Posterior cingulate gyrus (tissue), 11 donors: Measurements from ENCODE around the gene SRSF7.
"Not testable (repeated sequence)": the region's sequence is repeated elsewhere in the genome, so short reads cannot be mapped to it uniquely, and the experiment has no call there.

Source experiments
- DNase-seq, 10 donors: peaks; one replicate each; pipeline versions ENCODE4 v3.0.0 to v3.0.0-alpha.2; 2020 to 2021; ENCODE audit warnings: mixed read lengths in 3 of 10
- intact Hi-C: fragments of 100-400 bp; cut with DNase I; formaldehyde crosslinking; loops from one replicate; pipeline ENCODE4 v1.15.1; 2023

The SRSF7 gene

DNA sequence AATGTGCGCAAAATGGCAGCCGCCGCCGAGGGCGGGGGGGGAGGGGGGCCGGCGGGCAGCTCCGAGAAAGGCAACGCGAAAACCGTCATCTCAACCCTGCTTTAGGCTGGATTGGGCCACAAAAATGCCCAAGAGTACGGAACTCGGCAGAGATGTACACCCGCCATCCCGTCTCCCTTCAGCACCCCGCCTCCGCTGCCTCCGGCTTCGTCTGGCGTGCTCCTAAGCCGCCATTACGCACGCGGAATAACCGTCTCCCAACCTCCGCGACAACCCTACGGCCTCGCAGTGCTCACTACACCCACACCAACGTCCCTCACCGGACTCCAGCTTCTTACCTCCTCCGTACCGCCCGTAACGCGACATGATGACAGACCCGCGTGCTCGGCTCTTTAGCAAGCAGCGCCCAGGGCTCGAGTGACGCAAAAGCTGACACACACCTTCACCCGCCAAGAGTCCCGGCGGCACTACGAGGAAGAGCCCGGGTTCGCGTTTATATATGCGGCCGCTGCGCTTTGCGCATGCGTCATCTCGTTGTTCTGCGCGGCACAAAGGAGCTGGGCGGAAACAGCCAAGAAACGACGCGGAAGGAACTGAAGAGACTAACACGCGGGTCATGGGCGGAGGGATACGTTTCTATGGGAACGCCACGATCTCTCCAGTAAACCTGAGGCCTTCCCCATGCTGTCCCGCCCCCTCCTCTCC is at the start of gene SRSF7:
Gene SRSF7, minus strand, starts transcription at position 471 of the 705 bp plus-strand sequence. Its CDS starts 105 bp downstream, at position 366.
- intact Hi-C loops, result loop anchor here (1.0 to 2.0 kb wide), 2 partner anchors 27 to 148 kb away; partner anchors contain the start of genes GEMIN6 and HNRNPLL
- DNase-seq, result peak; percentile 92 to 99 (median 96)

DNA sequence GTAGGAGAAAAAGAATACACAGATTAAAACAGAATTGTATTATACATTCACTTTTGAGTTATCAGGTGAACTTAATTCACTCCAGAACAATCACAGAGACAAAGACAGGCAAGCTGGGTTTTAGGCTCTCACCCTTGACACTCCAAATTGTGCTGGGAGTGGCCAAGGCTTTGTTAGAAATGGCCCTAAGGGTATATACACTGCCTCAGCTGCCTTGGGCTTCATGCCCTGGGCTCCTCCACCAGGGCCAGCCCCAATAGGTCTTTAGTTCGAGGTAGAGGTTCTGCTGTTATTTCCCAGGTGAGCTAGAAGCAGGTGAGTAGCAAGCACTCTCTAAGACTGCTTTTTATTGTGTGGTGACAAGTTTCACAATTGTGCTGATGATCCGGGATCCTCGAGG is 46.8 kb upstream of the SRSF7 start:
- intact Hi-C loops, result no loop called here
- DNase-seq, result no peak

DNA sequence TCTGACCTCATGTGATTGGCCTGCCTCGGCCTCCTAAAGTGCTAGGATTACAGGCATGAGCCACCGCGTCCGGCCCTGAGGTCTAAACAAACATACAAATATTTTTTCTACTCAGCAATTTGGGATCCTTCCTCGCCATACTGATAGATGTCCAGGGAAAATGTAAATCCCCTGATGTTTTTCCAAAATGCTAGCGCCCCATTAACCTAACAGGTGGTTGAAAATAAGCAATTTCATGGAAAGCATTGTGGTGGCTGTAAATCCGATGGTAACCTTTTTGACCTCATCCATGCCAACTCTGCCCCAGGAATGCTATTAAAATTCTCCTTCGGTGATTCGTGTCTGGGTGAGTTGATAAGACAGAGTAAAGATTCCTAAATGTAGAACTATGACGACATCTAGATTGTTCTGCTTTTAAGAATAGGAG is 46.1 kb upstream of the SRSF7 start:
- no peak for DNase-seq
- intact Hi-C loops, result no loop called here

DNA sequence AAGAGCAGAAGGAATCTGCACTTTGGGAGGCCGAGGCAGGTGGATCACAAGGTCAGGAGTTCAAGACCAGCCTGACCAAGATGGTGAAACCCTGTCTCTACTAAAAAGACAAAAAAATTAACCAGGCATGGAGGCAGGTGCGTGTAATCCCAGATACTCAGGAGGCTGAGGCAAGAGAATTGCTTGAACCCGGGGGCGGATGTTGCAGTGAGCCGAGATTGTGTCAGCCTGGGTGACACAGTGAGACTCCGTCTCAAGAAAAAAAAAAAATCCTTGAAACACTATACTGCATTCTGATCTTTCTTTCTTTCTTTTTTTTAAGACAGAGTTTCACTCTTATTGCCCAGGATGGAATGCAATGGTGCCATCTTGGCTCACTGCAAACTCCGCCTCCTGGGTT is 43.9 kb upstream of the SRSF7 start:
- DNase-seq, intact Hi-C loops: not testable (repeated sequence)

DNA sequence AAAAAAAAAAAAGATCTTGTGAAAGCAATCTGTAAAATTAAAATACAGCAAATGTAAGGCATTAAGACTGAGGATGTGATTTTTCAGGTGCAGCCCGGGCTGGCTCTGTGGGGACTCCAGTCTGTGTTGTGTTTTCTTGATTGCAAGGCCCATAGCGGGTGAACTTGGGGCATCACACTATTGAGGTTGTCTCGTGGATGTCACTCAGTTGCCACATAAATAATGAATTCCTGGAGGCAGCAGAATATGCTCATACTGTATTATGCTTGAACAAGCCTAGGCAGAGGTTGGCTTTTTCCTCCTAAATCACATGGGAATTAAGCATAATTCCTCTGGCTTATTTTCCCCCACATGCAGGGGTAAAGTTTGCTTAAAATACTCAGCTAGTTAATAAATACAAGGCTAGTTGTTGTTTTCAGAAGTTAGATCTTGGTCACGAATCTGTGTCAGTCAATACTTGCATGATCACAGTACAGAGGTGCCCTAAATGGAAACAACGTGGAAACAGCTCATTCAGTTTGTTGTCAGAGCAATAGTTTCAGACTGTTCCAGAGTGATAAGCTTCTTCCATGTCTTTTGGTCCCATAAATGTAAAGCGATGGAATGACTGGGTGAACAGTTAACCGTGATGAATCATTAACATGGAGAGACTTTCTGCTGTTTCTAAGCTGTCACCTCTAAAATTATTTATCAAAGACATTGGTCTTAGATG is 43.2 kb upstream of the SRSF7 start:
- intact Hi-C loops, result no loop called here
- DNase-seq, result no peak

DNA sequence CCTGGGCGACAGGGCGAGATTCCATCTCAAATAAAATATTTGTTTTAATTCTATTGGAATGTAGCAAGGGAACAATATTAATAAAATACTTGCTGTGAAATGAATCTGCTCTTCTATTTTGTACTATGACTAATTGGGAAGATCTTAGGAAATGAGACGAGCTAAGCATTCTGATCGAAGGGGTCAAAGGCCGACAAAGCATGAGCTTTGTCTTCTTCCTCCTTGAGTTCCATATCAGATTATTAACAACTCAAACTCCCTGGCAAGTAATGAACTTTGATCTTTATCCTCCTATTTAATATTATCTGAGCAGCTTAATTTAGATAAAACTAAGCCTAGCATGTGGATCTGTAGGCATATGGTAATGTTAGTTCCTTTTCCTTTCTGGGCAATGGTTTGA is 42.4 kb upstream of the SRSF7 start:
- intact Hi-C loops, result no loop called here
- DNase-seq, result no peak

DNA sequence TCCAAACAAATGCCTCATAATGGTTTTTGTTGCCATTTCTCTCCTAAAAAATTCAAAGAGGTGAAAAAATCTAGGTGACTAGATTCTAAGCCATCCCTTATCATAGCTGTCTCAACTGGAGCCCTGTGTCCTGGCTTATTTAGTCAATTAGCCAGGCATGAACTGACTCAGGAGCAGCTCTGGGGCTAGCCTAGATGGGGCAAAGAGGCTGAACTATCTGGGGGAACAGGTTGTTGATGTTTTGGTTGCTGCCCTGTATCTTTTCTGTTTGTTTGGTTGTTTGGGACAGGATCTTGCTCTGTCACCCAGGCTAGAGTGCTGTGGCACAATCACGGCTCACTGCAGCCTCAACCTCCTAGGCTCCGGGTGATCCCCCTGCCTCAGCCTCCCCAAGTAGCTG is 41.6 kb upstream of the SRSF7 start:
- DNase-seq, result no peak
- intact Hi-C loops, result no loop called here

DNA sequence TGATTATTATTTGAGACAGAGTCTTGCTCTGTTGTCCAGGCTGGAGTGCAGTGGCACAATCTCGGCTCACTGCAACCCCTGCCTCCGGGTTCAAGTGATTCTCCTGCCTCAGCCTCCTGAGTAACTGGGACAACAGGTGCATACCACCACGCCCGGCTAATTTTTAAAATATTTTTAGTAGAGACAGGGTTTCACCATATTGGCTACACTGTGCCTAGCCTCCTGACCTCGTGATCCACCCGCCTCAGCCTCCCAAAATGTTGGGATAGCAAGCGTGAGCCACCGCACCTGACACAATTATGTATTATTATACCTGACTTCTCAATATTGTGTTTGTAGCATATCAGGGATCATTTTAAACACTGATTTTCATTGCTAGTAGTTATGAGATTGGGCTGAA is 41.2 kb upstream of the SRSF7 start:
- DNase-seq, intact Hi-C loops: not testable (repeated sequence)

DNA sequence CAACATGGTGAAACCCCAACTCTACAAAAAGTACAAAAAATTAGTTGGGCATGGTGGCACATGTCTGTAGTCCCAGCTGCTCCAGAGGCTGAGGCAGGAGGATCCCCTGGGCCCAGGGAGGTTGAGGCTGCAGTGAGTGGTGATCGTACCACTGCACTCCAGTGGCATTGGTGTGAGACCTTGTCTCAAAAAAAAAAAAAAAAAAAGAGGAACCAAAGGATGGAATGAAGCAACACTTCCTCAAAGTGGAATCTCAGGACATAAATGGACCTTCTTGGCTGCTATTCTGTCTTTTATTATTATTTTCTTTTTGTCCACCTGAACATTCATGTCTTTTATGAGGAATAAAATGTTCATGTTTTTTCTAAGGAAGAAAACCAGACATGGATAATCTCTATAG is 40.6 kb upstream of the SRSF7 start:
- intact Hi-C loops, result no loop called here
- no peak for DNase-seq

DNA sequence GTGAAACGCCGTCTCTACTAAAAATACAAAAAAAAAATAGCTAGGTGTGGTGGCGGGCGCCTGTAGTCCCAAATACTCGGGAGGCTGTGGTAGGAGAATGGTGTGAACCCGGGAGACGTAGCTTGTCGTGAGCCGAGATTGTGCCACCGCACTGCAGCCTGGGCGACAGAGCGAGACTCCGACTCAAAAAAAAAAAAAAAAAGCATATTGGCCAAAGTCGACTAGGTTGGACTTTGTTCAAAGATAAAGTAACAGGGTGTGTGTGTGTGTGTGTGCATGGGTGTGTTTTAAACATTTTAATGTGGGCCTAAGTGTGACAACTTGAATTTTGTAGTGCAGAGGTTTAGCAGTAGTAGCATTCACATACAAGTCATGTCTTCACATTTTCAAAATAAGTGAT is 38.5 kb upstream of the SRSF7 start:
- DNase-seq, result no peak

DNA sequence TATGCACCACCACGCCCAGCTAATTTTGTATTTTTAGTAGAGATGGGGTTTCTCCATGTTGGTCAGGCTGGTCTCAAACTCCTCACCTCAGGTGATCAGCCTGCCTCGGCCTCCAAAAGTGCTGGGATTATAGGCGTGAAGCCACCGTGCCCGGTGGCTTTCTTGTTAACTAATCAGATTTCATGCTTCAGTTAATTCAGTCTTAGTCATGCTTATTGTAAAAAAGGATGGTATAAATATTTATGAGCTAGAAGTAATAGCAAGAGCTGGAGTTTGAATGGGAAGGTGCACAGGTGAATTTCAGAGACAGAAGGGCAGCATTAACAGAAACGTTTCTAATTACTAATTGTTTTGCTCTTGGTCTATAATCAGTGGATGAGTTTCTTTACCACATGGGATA is 37.1 kb upstream of the SRSF7 start:
- intact Hi-C loops, result no loop called here
- no peak for DNase-seq

More for the DNA sequence above, 38.5 kb upstream of the SRSF7 start:
- intact Hi-C loops, result no loop called here

DNA sequence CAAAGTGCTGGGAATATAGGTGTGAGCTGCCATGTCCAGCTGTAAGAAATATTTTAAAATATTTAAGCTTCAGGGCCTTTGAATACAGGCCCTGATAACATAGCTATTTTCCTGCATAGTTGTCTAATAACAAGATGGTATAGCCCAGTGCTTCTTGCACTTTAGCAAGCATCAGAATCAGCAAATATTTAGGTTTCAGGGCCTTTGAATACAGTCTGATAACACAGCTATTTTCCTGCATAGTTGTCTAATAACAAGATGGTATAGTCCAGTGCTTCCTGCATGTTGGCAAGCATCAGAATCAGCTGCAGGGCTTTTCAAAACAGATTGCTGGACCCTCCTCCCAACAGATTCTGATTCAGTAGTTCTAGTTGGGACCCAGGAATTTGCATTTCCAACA is 32.4 kb upstream of the SRSF7 start:
- intact Hi-C loops, result no loop called here
- no peak for DNase-seq

DNA sequence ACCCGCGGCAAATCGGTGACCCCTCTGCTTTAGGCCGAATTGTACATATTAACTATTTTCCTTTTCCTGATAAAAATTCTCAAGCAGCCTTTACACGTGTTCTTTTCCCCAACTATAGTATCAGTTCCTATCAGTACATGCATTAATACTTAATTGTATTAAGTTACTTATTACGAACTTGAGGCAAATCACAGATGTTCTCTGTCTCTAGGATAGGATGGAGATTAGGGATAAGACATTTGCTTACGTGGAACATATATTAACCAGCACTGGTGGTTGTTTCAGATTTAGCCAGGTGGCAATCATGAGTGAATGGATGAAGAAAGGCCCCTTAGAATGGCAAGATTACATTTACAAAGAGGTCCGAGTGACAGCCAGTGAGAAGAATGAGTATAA is 27.5 kb upstream of the SRSF7 start:
- no peak for DNase-seq
- intact Hi-C loops, result loop anchor here (1.0 kb wide), 1 partner anchor 27 kb away; the partner anchor contains the start of gene SRSF7

DNA sequence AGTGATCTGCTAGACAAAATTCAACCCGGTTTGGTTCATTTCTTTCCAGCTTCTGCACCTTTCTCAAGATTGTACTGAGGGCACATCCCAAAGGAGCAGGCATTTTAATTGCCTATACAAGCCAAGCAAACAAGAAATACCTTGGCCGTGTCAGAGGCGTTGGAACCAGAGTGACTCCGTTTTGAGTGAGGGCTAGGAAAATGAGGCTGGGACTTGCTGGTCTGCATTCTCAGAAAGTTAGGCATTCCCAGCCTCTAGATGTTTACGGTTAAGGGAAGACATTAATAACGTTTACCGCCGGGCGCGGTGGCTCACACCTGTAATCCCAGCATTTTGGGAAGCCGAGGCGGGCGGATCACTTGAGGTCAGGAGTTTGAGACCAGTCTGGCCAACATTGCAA is 25.4 kb upstream of the SRSF7 start:
- intact Hi-C loops, result no loop called here
- no peak for DNase-seq

DNA sequence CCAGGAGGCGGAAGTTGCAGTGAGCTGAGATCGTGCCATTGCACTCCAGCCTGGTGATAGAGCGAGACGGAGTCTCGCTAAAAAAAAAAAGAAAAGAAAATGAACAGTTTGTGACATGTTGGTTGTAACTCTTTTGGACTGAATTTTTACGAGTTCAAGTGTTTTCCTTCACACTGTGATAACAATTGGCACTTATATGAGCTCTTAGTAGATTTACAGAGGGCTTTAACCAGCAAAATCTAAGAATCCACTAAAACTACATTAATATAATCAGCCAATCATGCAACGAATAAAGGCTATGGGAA is 24.7 kb upstream of the SRSF7 start:
- DNase-seq, result no peak
- intact Hi-C loops, result no loop called here

DNA sequence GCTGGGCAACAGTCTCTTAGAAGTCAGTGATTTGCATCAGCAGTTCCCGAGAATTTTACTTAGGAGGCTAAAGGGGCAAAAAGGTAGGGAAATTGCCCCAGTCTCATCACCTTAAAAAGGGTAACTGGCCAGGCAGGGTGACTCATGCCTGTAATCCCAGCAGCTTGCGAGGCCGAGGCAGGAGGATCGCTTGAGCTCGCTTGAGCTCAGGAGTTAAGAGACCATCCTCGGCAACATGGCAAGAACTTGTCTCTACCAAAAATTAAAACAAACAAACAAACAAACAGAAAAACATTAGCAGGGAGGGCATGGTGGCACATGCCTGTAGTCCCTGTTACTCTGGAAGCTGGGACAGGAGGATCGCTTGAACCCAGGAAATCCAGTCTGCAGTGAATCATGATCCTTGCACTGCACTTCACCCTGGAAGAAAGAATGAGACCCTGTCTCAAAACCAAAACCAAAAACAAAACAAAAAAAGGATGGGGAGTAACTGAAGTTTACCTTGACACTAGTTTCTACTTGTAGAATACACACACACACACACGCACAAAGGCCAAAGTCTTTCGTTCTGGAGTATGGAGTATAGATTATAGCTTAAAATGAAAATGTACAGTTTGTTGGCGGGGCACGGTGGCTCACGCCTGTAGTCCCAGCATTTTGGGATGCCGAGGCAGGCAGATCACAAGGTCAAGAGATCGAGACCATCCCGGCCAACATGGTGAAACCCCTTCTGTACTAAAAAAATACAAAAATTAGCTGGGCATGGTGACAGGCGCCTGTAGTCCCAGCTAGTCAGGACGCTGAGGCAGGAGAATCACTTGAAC is 24.1 kb upstream of the SRSF7 start:
- intact Hi-C loops, result no loop called here
- no peak for DNase-seq

DNA sequence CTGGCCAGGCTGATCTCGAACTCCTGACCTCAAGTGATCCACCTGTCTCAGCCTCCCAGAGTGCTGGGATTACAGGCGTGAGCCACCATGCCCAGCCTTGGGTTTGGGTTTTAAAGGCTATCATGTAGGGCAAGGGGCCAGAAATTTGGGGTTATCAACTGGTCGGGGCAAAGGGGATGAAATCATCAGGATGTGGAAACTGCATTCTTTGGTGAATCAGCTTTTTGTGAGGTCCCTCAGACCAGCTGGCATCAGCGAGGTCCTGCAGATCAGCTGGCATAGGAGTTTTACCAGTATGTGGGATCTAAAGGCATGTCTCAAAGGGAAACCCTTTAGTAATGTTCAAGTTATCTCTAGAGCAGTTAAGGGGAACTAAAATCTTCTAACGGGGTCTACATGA is 20.5 kb upstream of the SRSF7 start:
- DNase-seq, result no peak
- intact Hi-C loops, result no loop called here

DNA sequence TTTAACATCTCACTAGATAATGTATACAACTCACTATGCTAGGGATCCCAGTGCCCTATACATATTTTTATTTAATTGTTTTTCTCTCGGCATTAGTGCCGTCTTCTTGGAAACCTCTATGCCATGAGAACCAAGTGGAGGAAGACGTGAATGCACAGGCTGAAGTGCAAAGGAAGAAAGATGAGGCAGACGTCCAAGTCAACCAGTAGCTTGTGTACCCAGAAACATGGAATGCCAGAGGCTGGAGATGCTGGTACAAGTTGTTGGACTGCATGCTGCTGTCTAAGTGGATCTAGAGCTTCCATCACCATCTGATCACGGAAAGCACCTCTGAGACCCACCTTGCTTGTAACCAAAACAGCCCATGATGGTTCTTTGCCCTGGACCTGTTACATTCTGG is 14.4 kb upstream of the SRSF7 start:
- intact Hi-C loops, result no loop called here
- no peak for DNase-seq

DNA sequence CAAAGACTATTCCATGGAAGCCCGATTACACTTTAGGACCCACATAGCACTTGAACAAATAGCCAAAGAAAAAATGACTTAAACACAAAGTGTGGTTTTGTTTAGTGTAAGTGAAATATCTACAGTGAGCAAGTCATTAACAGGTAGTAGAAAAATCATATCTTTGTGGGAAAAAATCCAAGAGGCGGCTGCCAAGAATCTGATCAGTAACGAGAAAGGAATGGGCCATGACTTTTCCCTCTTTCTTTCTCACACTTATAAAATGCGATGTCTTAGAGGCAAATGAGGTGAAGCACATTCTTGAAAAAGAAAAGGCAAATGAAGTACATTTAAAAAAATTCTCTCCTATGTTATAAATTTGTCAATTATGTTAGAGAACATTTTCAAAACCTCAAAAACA is 14.0 kb upstream of the SRSF7 start:
- no peak for DNase-seq
- intact Hi-C loops, result no loop called here

DNA sequence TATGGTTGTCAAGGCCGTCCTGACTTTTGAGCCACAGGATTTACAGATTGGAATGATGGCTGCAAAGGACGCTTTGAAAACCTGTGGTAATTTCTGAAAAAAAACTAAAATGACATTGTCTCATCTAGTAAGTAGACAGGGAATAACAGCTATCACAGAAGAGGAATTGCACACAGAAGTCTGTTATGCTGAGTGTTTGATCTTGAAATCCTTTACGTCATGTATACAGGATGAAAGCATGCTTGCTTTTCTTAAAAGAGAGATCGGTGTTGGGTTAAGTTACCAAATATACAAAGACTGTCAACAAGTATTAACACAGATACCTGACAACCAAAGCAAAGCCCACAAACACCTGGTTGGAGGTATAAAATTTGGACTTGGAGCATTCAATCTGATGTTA is 12.6 kb upstream of the SRSF7 start:
- no peak for DNase-seq
- intact Hi-C loops, result no loop called here

DNA sequence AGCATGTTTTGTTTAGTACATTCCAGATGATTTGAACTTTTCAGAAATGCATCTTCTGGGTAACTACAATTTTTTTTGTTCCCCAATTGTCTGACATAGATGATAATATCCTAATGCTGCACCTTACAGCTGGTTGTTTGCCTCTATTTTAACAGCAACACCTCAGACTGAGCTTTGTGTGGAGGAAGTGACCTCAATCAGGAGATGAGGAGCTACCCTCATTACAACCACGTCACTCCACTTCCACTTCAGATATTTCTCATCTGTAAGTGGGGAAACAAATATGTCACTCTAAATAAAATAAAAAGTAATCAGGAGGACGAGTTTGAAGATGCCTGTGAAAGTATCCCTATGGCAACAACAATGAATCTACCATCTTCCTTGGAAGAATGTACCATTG is 12.1 kb upstream of the SRSF7 start:
- DNase-seq, result no peak
- intact Hi-C loops, result no loop called here
